K562 (cell line): ENCODE data around the gene HSF2BP. TPM values are rescaled to one million over a fixed set of nuclear protein-coding genes. Genes with fewer than 3 reads are reported as not detected.
A peak's percentile ranks its signal among the peaks of the same experiment; 100 is the strongest.

Source experiments
- ATF1 ChIP-seq, 2 experiments: fragments of 450-650 bp in 1 of 2; IDR thresholded peaks; 2 replicates each; pipeline ENCODE4 v1.6.1; 2016; ENCODE audit warnings: missing compliant biosample characterization in 1 of 2, missing genetic modification characterization in 1 of 2
- CEBPB ChIP-seq: fragments of 450-650 bp; IDR thresholded peaks from 2 replicates; pipeline ENCODE4 v1.6.1; 2016; ENCODE audit warnings: missing genetic modification characterization, missing compliant biosample characterization
- E2F6 ChIP-seq, 2 experiments: IDR thresholded peaks; 2 replicates each; pipeline ENCODE4 v1.6.1; 2011; ENCODE audit warnings: borderline replicate concordance in 1 of 2, control low read depth in 1 of 2, low read depth in 1 of 2, low read length in 1 of 2, mild to moderate bottlenecking in 1 of 2, mixed read lengths in 1 of 2, moderate library complexity in 1 of 2; ENCODE audit not compliant: insufficient read depth in 1 of 2, insufficient read length in 1 of 2, poor library complexity in 1 of 2, severe bottlenecking in 1 of 2; ENCODE audit errors: extremely low read depth in 1 of 2
- HDAC3 ChIP-seq: fragments of 450-650 bp; IDR thresholded peaks from 2 replicates; pipeline ENCODE4 v1.6.1; 2018; ENCODE audit warnings: borderline replicate concordance, mild to moderate bottlenecking, moderate library complexity; ENCODE audit not compliant: partially characterized antibody
- ILF3 ChIP-seq: fragments of 450-650 bp; IDR thresholded peaks from 2 replicates; pipeline ENCODE4 v1.6.1; 2018; ENCODE audit warnings: antibody characterized with exemption, mild to moderate bottlenecking, moderate library complexity, borderline replicate concordance
- ILK ChIP-seq: fragments of 450-650 bp; IDR thresholded peaks from 2 replicates; pipeline ENCODE4 v1.6.1; 2016; ENCODE audit warnings: missing genetic modification characterization, low read depth, mild to moderate bottlenecking, missing compliant biosample characterization, moderate library complexity, borderline replicate concordance
- L3MBTL2 ChIP-seq: fragments of 450-650 bp; IDR thresholded peaks from 2 replicates; pipeline ENCODE4 v1.6.1; 2016; ENCODE audit warnings: mild to moderate bottlenecking, moderate library complexity
- PRMT5 ChIP-seq: sonication (generic); formaldehyde crosslinking; IDR thresholded peaks from 2 replicates; pipeline ENCODE4 v1.5.0; 2020; ENCODE audit warnings: missing genetic modification reagents
- RBM34 ChIP-seq: fragments of 200-400 bp; formaldehyde crosslinking; IDR thresholded peaks from 2 replicates; pipeline ENCODE4 v1.6.1; 2018; ENCODE audit warnings: low read length, borderline replicate concordance; ENCODE audit not compliant: insufficient read depth
- SOX6 ChIP-seq: fragments of 450-650 bp; IDR thresholded peaks from 2 replicates; pipeline ENCODE4 v1.6.1; 2014; ENCODE audit warnings: mild to moderate bottlenecking
- THRAP3 ChIP-seq: fragments of 450-650 bp; IDR thresholded peaks from 2 replicates; pipeline ENCODE4 v1.6.1; 2016; ENCODE audit warnings: mild to moderate bottlenecking, inconsistent platforms, borderline replicate concordance
- TRIM25 ChIP-seq: fragments of 450-650 bp; IDR thresholded peaks from 2 replicates; pipeline ENCODE4 v1.7.0; 2016; ENCODE audit warnings: borderline replicate concordance
- TSHZ1 ChIP-seq: fragments of 250-450 bp; sonication (Bioruptor Pico); IDR thresholded peaks from 2 replicates; pipeline ENCODE4 v1.4.0; 2020; ENCODE audit warnings: mild to moderate bottlenecking, moderate library complexity
- USF2 ChIP-seq: sonication (generic); formaldehyde crosslinking; IDR thresholded peaks from 2 replicates; pipeline ENCODE4 v1.5.0; 2020; ENCODE audit warnings: missing genetic modification reagents
- ZNF124 ChIP-seq: sonication (generic); formaldehyde crosslinking; IDR thresholded peaks from 2 replicates; pipeline ENCODE4 v1.8.1; 2022; ENCODE audit warnings: missing genetic modification reagents
- ZNF143 ChIP-seq: sonication (generic); formaldehyde crosslinking; IDR thresholded peaks from 2 replicates; pipeline ENCODE4 v1.9.0; 2022; ENCODE audit warnings: mild to moderate bottlenecking, missing genetic modification reagents
- ZNF444 ChIP-seq: fragments of 250-450 bp; sonication (Bioruptor Pico); IDR thresholded peaks from 2 replicates; pipeline ENCODE4 v1.4.0; 2020; ENCODE audit warnings: mild to moderate bottlenecking, moderate library complexity
- polyA plus RNA-seq, 8 experiments: library from polyadenylated mRNA; depleted of rRNA in 4 of 8; stranded (reverse) in 5 of 8; unstranded in 3 of 8; fragments of >200 nt; fragmentation: Nextera tagmentation in 2 of 8; fragmentation: Illumina TruSeq in 1 of 8; extraction: Ambion mirVana in 2 of 8; extraction: Trizol in 1 of 8; gene quantifications; 2 replicates each; pipeline versions ENCODE4 v1.2.1 to v1.2.3, GENCODE V29; 2011 to 2014; ENCODE audit warnings: inconsistent platforms in 1 of 8, missing spikeins in 1 of 8
- total RNA-seq, 7 experiments: library from RNA; depleted of rRNA in 6 of 7; stranded (reverse); fragments of >200 nt in 6 of 7; fragmentation: Illumina TruSeq in 2 of 7; extraction: Trizol in 2 of 7; gene quantifications; 2 replicates each; pipeline versions ENCODE4 v1.2.1 to v1.2.3, GENCODE V29; 2011 to 2021; ENCODE audit warnings: low replicate concordance in 1 of 7

The HSF2BP gene
- total and polyA plus RNA-seq, 9 of the 15 experiments (the other 6 are each of a cell fraction or from before 2014, with no cell fraction given) = 0.04 to 0.57 (median 0.20) TPM; not detected in 2

GRCh38 chr21:43659136-43660000 is at the start of gene HSF2BP, which contains the start of gene RRP1B (continued):
- TF ChIP-seq E2F6 (IDR thresholded peaks at IDR 0.05; ENCODE audit: borderline replicate concordance in 1 of 2, extremely low read depth in 1 of 2, insufficient read depth in 1 of 2, insufficient read length in 1 of 2, low read depth in 1 of 2, low read length in 1 of 2, poor library complexity in 1 of 2, severe bottlenecking in 1 of 2) (peak; percentile 99 to 100), ZNF444 (no peak), L3MBTL2 (peak; percentile 100), RBM34 (no peak), ATF1 (CRISPR knock-in tag; IDR thresholded peaks at IDR 0.05) (peak; percentile 92), ATF1 (tag; IDR thresholded peaks at IDR 0.05) (peak; percentile 99), USF2 (CRISPR knock-in tag) (peak; percentile 47), THRAP3 (peak; percentile 92), ILK (tag) (no peak), ILF3 (peak; percentile 72; the same call in 1 of the 2 replicates), TSHZ1 (CRISPR knock-in tag) (no peak), PRMT5 (0 out of 2 replicates have a peak, but pooled peaks have one; percentile 71), SOX6 (peak; percentile 71), HDAC3 (no peak), CEBPB (tag) (no peak), TRIM25 (peak; percentile 58; the same call in 1 of the 2 replicates), ZNF124 (CRISPR knock-in tag) (peak; percentile 18; the same call in 1 of the 2 replicates), ZNF143 (CRISPR knock-in tag) (peak; percentile 73)
